ENCODE results near the gene NUP107.

The NUP107 gene

GRCh38 chr12:68776976-68777610 is 90.3 kb downstream of the NUP107 start:
- DNase-seq = no peak

GRCh38 chr12:68779280-68779679 is 92.5 kb downstream of the NUP107 start:
- no peak for DNase-seq

DNA sequence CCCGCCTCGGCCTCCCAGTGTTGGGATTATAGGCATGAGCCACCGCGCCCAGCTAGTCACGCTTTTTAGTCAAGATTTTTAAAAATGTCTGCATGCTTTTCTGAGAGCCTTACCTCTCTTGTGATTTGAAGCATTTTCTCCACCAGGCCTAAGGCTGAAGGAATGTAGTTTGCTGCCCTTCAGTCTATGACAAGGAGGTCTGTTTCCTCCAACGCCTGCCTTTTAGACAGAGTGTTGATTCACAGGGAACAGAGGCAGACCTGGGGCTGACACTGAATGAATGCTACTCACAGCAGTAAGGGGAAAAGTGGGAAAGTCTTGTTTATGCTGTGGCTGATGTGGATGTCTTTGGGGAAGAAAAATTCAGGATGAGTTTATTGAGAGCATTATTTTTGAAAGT is 94.0 kb downstream of the NUP107 start:
- no peak for DNase-seq

DNA sequence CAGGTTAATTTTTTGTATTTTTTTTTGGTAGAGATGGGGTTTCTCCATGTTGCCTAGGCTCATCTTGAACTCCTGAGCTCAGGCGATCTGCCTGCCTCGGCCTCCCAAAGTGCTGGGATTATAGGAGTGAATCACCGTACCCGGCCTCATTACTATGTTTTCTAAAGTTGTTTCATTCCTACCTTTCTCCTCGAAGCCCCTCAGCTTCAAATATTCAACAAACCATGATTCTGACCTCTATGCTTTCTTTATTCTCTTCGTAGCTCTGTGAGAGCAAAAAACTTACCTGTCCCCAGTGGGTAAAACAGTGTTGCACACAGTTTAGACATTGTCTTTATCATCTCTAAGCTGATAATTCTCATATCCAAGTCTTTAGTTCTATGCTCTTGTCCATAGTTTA is 95.0 kb downstream of the NUP107 start:
- DNase-seq = no peak

DNA sequence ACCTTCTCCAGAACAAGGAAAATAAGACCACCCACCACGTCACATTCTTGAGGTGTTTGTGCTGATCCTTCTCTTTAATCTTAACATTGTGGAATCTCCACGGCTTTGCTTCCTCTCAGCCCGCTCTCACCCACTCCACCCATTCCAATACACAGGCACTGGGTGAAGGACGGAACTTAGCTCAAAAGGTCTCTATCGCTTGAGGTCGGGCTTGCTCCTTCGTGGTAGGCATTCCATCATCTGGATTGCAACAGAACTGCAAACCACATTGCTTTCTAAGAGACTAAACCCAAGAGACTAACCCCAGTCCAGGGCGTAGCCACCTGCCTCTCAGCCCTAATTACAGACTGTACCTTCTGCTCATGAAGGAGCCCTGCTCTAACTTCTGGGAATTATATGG is 97.2 kb downstream of the NUP107 start:
- no peak for DNase-seq

GRCh38 chr12:68785358-68785757 is 98.6 kb downstream of the NUP107 start:
- DNase-seq = no peak

- DNase-seq = no peak
Measured at GRCh38 chr12:68785823-68786222, 99.0 kb downstream of the NUP107 start.

DNA sequence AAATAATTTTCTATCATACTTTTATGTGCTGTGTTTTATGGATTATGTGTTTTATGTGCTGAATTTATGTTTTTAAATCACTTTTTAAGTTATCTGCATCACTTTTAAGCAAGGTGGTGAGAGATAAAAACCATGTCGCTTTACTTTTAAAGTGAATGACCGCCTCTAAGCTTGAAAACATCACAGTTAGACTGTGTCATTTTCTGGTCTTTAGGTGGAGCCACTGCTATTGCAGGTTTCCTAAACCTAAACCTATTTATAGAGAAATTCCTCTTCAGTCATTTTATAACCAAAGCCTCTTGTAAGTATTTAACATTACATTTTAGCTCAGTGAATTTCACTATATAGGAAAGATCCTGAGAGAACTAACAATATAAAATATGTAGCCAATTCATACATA is 100.2 kb downstream of the NUP107 start:
- DNase-seq = peak; percentile 22

- DNase-seq = no peak
Measured at GRCh38 chr12:68788554-68789143, 101.9 kb downstream of the NUP107 start.

- DNase-seq = no peak
Measured at GRCh38 chr12:68789144-68789878, 102.5 kb downstream of the NUP107 start.

- DNase-seq = no peak
Measured at GRCh38 chr12:68790081-68790951, 103.5 kb downstream of the NUP107 start.

GRCh38 chr12:68790952-68791234 is 104.1 kb downstream of the NUP107 start:
- no peak for DNase-seq

GRCh38 chr12:68791897-68792481 is 105.2 kb downstream of the NUP107 start:
- no peak for DNase-seq

- peak; percentile 10 for DNase-seq
Measured at GRCh38 chr12:68792952-68793351, 106.2 kb downstream of the NUP107 start.

- no peak for DNase-seq
Measured at GRCh38 chr12:68793436-68793835, 106.7 kb downstream of the NUP107 start.

- DNase-seq = no peak
Measured at GRCh38 chr12:68793975-68794652, 107.3 kb downstream of the NUP107 start.

DNA sequence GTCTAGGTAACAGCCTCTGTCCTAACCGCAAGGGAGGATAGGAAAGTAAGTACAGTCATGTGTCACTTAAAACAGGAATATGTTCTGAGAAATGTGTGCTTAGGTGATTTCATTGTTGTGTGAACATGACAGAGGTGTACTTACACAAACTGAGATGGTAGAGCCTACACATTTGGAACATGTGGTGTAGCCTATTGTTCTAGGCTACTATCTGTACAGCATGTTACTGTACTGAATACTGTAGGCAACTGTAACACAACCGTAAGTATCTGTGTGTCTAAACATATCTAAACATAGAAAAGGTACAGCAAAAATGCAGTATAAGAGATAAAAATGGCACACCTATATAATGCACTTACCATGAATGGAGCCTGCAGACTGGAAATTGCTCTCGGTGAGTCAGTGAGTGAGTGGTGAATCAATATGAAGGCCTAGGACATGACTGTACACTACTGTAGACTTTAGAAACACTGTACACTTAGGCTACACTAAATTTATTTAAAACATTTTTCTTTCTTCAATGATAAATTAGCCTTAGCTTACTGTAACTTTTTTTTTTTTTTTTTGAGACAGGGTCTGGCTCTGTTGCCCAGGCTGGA is 108.0 kb downstream of the NUP107 start:
- DNase-seq = no peak

All from midbrain (tissue), 1 donor.